COLO668 (cell line): Measurements from ENCODE around the gene RNF25.

Experiments used
- DNase-seq: peaks from one replicate; lab custom pipeline; 2025; ENCODE audit not compliant: unreplicated experiment; lab: John Stamatoyannopoulos, UW

RNF25 gene

DNA sequence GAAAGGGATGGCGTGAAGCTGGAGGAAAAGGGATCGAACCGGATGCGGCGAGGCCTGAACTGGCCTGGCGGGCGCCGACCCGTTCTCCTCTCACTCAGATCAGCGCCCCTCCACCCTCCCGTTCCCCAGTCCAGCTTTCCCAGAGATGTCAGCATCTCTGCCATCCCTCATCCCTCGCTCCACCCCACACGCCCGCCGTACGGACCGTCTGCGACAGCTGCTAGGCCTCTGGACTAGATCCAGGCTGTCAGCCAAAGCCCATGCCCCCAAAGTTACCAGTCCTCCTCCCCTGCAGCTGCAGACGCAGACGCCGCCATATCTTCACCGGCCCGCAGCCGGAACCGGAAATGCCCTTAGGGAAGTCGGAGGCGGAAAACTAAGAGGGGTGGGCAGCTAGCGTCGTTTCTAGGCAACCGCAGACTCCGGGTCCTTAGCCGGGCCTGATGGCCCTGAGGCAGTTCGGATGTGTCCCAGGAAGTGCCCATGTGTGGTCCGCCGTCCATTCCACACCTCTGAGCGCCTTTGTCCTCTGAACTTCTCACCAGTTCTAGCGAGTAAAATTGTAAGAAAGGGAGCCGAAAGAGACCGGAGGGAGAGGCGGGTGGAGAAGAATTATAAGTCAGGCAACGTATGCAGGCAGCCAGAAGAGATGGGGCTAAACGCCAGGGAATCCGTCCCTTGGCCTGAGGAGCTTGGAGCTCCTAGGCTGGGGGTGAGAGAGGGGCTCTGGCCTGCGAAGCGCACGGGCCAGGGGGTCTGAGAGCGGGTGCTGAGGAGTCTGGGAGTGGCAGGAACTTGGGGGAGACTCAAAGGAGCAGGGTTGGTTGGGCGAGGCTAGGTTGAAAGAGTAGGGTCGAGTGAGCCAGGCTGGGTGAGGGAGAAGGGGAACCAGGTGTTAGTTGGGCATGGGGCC is at the start of gene RNF25, which contains the start of gene STK36:
TSS of gene RNF25 (minus strand) at position 349 of the 913 bp plus-strand sequence. CDS start at position 317, 32 bp downstream.
TSS of gene STK36 (plus strand) at position 433 of the 913 bp plus-strand sequence. CDS start 744 bp downstream, outside the sequence.
- peak; percentile 90 for DNase-seq

- DNase-seq = no peak
Measured at GRCh38 chr2:218721488-218721887, 49.7 kb upstream of the RNF25 start.

DNA sequence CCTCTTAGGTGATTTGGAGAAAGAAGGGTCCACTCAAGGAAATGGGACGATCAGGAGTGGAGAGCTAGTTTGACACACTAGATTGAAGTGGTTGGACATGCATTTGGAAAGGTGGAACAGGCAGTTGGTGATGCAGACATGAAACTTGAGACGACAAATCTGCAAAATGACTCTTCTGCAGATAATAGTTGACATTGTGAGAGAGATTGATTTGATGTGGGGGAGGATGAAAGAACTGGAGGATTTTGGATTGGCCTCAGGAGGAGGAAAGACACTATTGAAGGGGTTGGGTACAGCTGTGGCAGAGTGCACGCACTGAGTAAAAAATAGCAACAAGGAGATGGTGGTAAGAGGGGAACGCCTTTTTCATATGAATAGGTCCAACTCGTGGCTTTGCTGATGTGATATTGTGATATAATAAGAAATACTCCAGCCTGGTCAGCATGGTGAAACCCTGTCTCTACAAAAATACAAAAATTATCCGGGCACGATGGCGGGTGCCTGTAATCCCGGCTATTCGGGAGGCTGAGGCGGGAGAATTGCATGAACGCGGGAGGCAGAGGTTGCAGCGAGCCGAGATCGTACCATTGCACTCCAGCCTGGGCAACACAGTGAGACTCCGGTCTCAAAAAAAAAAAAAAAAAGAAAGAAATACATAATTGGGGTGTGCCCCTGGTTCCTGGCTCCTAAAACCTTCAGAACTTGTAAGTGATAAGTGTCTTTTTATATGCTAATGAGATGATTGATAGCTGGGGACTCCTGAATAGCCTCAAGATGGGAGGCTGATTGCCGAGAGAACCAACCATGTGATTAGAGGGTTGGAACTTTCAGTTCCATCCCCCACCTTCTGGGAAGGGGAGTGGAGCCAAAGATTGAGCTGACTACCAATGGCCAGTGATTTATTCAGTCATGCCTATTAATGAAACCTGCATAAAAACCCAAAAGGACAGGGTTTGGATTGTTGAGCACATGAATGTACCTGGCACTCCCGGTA is 48.5 kb upstream of the RNF25 start:
- DNase-seq = no peak

DNA sequence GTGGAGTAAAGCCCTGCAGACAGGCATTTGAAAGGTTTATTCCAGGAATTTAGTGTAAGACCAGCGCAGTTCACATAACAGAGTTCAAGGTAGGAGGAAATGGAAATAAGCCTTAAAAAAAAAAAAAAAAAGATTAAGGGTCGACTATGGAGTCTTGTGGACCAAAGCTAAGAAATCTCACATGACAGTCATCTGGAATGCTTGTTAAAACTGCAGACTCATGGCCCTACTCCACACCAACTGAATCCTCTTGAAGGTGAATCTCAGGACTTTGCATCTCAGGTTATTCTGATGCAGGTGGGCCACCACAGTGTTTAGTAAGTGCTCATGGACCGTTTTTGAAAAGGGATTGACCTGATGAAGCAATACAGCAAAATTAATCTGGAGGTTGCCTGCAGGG is 47.7 kb upstream of the RNF25 start:
- no peak for DNase-seq

GRCh38 chr2:218718058-218718457 is 46.3 kb upstream of the RNF25 start:
- no peak for DNase-seq

GRCh38 chr2:218717262-218717661 is 45.5 kb upstream of the RNF25 start:
- no peak for DNase-seq

GRCh38 chr2:218716070-218716469 is 44.3 kb upstream of the RNF25 start:
- no peak for DNase-seq

GRCh38 chr2:218713922-218714321 is 42.1 kb upstream of the RNF25 start:
- DNase-seq = no peak

DNA sequence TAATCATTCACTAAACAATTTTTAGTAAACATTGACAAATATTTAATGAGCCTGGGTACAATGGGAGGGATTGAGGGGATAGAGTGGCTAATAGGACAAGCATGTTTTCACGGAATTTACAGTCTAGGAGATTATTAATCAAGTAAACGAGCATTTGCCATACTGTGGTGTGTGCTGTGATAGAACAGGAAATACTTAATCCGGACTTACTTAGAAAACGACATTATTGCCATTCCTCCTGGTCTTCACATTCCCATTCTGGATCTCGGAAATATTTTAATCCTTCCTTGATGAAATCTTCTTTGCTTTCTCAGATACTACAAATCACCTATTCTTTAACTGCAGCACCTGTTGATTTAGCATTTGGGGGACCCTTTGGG is 39.7 kb upstream of the RNF25 start:
- no peak for DNase-seq

DNA sequence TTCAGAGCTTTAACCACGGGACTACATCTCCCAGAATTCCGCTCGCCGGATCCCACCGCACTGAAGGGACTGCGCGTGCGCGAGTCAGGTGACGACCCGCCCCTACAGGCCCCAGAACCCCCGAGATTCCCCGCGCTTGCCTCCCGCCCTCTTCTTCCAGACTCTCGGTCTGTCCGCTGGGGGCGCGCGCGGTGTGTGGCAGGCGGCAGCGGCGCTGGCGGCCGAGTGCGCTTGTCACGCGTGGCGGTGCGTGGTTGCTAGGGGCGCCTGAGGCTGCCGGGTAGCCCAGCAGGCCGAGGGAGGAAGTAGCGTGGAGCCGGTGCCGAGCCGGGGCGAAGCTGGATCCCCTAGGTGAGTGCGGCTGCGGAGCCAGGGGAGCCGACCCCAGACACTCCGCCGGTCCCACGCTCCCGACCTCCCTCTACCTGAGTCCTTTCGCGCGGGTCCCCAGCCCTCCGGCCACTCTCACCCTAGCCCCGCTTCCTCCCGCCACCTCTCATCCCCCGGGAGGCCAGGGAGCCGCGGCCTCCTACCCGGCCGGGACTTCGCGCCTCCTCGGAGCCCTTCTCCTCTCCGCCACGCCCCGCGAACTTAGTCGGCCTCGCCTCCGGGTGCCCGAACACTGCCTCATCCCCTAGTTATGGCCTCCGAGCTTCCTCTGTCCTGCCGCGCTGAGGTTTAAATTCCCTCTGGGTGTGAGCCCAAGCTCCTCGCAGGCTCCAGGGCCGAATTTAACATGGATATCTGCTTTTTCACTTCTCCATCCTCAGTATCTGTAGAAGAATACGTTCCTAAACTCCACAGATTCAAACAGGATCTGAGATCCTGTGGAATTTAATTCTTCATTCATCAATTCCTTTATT is 39.1 kb upstream of the RNF25 start, which contains the start of gene TTLL4:
TSS of gene TTLL4 (plus strand) at position 149 of the 863 bp plus-strand sequence. CDS start 26,842 bp downstream, outside the sequence.
- DNase-seq = peak; percentile 98

GRCh38 chr2:218710334-218710686 is 38.5 kb upstream of the RNF25 start:
- DNase-seq = no peak

- DNase-seq = no peak
Measured at GRCh38 chr2:218709908-218710307, 38.1 kb upstream of the RNF25 start.

DNA sequence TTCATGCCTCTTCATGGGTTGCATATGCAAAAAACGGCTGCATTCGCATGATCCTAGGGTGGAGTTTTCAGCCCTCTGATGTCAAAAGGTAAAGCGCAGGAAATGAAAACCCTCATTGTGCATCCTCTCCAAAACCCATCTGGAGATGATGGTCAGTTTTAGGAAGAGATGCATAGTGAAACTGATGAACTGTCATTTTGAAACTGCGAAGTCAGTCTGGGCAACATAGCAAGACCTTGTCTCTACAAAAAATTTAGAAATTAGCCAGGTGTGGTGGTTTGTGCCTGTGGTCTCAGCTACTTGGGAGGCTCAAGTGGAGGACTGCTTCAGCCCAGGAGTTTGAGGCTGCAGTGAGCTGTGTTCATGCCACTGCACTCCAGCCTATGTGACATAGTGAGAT is 36.3 kb upstream of the RNF25 start:
- no peak for DNase-seq

- DNase-seq = no peak
Measured at GRCh38 chr2:218703341-218703740, 31.5 kb upstream of the RNF25 start.

DNA sequence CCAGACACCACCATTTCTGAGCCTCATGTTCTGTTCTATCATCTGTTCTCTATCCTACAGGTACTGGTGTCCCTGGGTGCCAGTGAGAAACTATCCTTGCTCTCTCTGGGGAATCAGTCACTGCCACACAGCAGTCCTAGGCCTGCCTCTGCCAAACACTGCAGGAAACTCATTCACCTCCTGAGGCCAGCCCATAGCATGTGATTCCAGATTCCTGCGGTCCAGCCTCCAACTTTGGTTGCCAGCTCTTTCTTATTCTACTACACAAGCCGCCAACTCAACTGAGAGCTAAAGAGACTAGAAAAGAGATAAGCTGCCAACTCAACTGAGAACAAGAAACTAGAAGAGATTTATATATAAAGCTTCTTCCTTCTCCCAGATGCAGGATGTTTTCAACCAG is 30.0 kb upstream of the RNF25 start:
- no peak for DNase-seq

DNA sequence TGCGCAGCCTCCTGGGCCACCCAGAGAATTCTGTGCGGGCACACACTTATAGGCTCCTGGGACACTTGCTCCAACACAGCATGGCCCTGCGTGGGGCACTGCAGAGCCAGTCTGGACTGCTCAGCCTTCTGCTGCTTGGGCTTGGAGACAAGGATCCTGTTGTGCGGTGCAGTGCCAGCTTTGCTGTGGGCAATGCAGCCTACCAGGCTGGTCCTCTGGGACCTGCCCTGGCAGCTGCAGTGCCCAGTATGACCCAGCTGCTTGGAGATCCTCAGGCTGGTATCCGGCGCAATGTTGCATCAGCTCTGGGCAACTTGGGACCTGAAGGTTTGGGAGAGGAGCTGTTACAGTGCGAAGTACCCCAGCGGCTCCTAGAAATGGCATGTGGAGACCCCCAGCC is 27.1 kb upstream of the RNF25 start:
- DNase-seq = no peak

GRCh38 chr2:218694405-218695145 is 22.8 kb upstream of the RNF25 start:
- DNase-seq = no peak

DNA sequence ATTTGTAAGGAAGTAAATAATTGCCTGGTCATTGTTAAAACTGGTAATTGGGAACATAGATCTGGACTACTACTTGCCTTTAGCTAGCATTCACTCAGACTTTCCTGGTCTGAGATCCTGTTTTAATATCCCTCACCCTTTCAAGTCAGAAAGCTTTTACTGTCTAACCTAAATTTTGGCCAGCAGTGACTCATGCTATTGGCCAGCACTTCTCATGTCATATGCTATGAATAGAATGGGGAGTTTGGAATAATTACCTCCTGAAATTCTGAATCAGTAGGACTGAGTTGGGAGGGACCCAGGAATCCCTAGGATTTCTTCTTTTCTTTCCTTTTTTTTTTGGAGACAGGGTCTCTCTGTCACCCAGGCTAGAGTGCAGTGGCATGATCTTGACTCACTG is 19.4 kb upstream of the RNF25 start:
- no peak for DNase-seq

GRCh38 chr2:218687400-218688060 is 15.7 kb upstream of the RNF25 start:
- peak; percentile 37 for DNase-seq
